HG03521 (cell line): ENCODE measurements around the gene NPBWR2.

Experiments
- ATAC-seq: cut with Tn5 transposase; IDR thresholded peaks from one replicate; pipeline ENCODE4 v1.9.1; 2021; ENCODE audit warnings: mild to moderate bottlenecking, moderate library complexity; ENCODE audit not compliant: unreplicated experiment

The NPBWR2 gene

GRCh38 chr20:64063389-64064144, 43.8 kb downstream of the NPBWR2 start:
- ATAC-seq, result no peak

DNA sequence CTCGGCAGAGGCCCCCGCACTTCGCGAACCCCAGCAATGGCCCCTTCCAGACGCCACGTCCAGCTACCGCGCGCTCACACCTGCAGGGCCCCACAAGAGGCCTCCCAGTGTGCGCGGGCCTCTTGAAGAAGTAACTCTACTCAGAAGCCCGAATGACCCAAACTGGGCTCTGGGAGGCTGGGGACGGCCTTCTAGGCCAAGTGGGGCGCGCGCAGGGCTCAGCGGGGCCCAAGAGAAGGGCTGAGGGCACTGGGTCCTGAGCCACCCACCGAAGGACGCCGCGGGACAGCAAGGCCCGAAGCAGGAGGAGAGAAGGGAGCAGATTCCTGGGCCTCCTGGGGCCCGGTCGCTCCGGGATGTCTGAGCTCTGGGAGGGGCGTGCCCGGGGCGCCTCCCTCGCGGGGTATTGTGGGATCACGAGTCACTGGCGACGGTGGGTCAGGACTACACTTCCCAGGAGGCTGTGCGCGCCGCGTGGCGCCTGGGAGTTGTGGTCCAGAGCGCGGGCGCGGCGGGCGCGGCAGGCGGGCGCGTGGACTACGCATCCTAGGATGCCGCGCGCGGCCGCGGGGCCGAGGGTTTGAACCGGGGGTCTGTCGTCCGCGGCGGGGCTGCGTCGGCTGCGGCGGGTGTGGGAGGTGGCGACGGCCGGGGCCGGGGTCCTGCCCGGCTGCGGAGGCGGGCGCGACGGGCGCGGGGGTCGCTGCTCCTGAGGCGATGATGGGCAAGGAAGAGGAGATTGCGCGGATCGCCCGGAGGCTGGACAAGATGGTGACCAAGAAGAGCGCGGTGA, 44.6 kb downstream of the NPBWR2 start, which contains the start of gene TCEA2:
Gene TCEA2 (plus strand): TSS at position 603 of the 793 bp plus-strand sequence. CDS start 115 bp downstream, at position 718.
- ATAC-seq, result peak; percentile 77

- ATAC-seq, result no peak
Measured at GRCh38 chr20:64062276-64062595, 45.1 kb downstream of the NPBWR2 start.

DNA sequence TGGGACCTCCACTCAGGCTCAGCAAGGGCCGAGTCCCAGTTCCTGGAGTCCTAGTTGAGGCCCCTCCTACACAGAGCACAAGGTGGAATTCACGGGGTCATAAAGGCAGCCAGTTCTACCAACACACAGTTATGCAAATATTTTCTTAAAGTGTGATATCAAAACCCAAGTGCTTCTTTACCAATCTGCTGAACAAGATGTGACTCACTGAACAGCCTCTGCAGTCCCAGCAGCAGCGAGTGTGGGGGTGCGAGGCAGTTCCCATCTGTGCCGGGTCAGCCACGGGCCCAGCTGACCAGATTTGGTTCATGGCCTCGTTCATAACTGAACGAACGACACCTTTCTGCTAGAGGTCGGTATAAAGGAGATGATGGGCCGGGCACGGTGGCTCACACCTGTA, 48.8 kb downstream of the NPBWR2 start:
- no peak for ATAC-seq

DNA sequence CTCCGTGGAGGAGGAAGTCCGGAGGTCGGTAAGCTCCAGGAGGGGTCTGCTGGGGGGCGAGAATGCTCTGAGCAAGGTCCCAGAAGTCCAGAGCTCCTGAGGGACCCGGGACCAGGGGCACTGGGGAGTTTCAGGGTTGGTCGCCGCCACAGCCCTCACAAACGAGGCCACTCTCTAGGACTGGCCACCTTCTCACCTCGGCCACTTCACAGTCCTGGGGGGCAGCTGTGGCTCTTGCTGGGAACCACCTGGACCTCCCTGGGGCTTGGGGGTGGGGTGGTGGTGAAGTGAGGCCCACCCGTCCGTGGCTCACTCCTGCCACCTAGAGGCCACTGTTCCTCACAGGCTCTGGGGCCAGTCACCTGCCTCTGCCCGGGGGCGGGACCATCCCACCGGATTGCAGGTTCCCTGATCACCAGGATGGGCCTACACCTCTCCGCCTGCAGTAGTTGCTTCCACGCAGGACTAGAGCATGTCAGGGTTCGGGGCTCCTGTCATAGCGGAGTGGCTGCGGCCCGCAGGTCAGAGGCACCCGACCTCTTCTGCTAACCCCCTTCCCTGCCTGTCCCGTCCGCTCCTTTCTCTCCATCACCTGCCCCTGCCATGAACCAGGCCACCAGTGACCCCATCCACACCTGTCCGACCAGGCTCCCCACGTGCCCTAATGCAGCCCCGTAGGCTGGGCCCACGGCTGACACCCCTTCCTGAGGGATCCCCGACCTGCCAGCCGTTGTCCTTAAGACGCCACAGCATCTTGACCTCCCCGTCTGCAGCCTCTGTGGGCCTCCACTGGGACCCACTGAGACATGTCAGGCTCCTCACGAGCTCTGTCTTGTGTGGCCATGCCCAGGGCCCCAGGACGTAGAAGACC, 49.5 kb downstream of the NPBWR2 start:
- ATAC-seq, result no peak

- ATAC-seq, result no peak
Measured at GRCh38 chr20:64056889-64057627, 50.3 kb downstream of the NPBWR2 start.

- no peak for ATAC-seq
Measured at GRCh38 chr20:64056639-64056888, 50.8 kb downstream of the NPBWR2 start.

- ATAC-seq, result no peak
Measured at GRCh38 chr20:64055893-64056638, 51.3 kb downstream of the NPBWR2 start.

DNA sequence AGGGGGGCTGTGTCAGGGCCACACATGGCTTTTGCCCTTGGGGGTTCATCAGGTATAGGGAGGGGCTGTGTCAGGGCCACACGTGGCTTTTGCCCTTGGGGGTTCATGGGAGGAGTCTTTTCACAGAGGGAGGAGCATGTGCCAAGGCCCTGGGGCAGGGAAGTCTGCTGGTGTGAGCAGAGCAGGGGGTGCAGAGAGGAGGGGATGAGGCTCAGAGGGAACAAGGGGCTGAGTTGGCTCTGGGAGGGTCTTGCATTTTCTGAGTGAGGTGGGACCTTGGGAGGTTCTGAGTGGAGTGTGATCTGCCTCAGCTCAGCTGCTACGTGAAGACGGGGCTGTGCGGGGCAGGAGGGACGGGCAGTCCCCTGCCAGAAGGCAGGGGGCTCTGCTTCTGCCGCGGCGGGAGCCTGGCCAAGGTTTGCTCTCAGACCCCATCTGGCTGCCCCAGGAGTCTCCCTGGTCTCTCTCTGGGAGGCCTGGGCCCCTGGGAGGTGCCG, 51.9 kb downstream of the NPBWR2 start:
- ATAC-seq, result no peak

DNA sequence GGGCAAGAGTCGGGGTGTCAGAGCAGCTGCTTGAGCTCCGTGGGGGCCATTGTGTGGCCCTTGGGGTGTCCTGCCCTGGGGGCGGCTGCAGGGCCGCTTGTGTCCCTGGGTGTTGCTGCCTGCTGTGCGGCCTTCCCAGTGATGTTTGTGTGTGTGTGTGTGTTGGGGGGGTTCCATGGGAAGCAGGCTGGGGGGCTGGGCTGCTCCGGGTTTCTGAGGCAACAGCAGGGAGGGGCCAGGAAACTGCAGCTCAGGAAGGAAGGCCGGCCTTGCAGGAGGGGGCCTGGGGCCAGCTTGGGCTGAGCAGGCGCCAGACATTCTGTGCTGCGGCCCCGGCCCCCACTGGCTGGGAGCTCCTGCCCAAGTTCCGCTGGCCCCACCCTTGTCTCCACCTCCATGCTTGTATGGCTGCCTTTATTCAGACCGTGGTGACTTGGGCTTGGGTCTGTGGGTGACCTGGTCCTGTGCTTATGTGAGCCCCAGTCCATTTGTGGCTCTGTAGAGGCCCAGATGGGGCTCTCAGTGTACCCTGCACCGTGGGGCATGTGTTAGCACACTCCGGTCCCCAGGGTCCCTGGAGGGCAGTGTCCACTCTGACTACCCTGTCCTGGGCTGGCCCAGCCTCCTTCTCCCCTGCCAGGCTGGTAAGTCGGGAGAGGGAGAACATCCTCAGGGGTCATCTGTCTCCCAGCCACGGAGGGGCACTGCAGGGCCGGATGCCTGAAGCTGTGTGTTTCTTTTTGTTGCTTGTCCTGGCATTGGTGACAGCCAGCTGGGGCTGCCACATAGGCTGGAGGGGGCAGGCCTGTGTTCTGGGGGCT, 53.3 kb downstream of the NPBWR2 start:
- no peak for ATAC-seq
